OCI-LY3 (cell line): Measurements from ENCODE around the gene COPB2.
"Not testable (repeated sequence)": the region's sequence is repeated elsewhere in the genome, so short reads cannot be mapped to it uniquely, and the experiment has no call there.

Experiments
- H2AFZ ChIP-seq: fragments of 200-600, 300-600 bp; shearing (Covaris generic); 2 replicates; pipeline ENCODE4 v1.6.0; 2014; ENCODE audit warnings: antibody characterized with exemption, low read depth, low read length
- H3K27ac ChIP-seq: fragments of 200-600, 300-600 bp; sonication (generic); 2 replicates; pipeline ENCODE4 v1.5.1; 2014; ENCODE audit warnings: mild to moderate bottlenecking, low read length, moderate library complexity, mixed read lengths
- H3K27me3 ChIP-seq: fragments of 200-600, 300-600 bp; sonication (generic); 2 replicates; pipeline ENCODE4 v1.6.1; 2014; ENCODE audit warnings: low read depth, low read length, mixed read lengths
- H3K36me3 ChIP-seq: fragments of 200-600, 300-600 bp; sonication (generic); replicated peaks from 2 replicates; pipeline ENCODE3; 2014; ENCODE audit warnings: low read depth, low read length, mixed read lengths
- H3K4me1 ChIP-seq: fragments of 300-600, 200-600 bp; sonication (generic); 2 replicates; pipeline ENCODE4 v1.6.1; 2014; ENCODE audit warnings: low read length, mixed read lengths
- H3K4me2 ChIP-seq: fragments of 200-600, 300-600 bp; sonication (generic); 2 replicates; pipeline ENCODE4 v1.6.1; 2014; ENCODE audit warnings: low read length, mixed read lengths
- H3K4me3 ChIP-seq: fragments of 300-600, 200-600 bp; sonication (generic); 2 replicates; pipeline ENCODE4 v1.5.1; 2014; ENCODE audit warnings: antibody characterized with exemption, mild to moderate bottlenecking, low read length, moderate library complexity
- H3K79me2 ChIP-seq: fragments of 300-600, 200-600 bp; shearing (Covaris generic); 2 replicates; pipeline ENCODE4 v1.6.1; 2014; ENCODE audit warnings: mild to moderate bottlenecking, low read length, mixed read lengths
- H3K9ac ChIP-seq: fragments of 300-600, 200-600 bp; shearing (Covaris generic); 2 replicates; pipeline ENCODE4 v1.6.0; 2014; ENCODE audit warnings: mild to moderate bottlenecking, low read length, moderate library complexity
- H3K9me3 ChIP-seq: fragments of 200-600, 300-600 bp; shearing (Covaris generic); 2 replicates; pipeline ENCODE4 v1.6.1; 2014; ENCODE audit warnings: low read length, mixed read lengths; ENCODE audit not compliant: insufficient read depth
- H4K20me1 ChIP-seq: fragments of 200-600, 300-600 bp; sonication (generic); 2 replicates; pipeline ENCODE4 v1.6.1; 2016; ENCODE audit warnings: low read length, mixed read lengths; ENCODE audit not compliant: insufficient read depth
- EZH2phosphoT487 ChIP-seq: fragments of 200-600 bp; shearing (Covaris generic); IDR thresholded peaks from 2 replicates; pipeline ENCODE4 v1.6.1; 2018; ENCODE audit warnings: antibody characterized with exemption, mixed run types, low read depth
- TF ChIP-seq, protein P1 (sequence below): fragments of 200-600, 300-600 bp; sonication (generic); IDR thresholded peaks from 2 replicates; pipeline ENCODE4 v1.5.1; 2014; ENCODE audit warnings: antibody characterized with exemption, low read length, low read depth

Gene COPB2

DNA sequence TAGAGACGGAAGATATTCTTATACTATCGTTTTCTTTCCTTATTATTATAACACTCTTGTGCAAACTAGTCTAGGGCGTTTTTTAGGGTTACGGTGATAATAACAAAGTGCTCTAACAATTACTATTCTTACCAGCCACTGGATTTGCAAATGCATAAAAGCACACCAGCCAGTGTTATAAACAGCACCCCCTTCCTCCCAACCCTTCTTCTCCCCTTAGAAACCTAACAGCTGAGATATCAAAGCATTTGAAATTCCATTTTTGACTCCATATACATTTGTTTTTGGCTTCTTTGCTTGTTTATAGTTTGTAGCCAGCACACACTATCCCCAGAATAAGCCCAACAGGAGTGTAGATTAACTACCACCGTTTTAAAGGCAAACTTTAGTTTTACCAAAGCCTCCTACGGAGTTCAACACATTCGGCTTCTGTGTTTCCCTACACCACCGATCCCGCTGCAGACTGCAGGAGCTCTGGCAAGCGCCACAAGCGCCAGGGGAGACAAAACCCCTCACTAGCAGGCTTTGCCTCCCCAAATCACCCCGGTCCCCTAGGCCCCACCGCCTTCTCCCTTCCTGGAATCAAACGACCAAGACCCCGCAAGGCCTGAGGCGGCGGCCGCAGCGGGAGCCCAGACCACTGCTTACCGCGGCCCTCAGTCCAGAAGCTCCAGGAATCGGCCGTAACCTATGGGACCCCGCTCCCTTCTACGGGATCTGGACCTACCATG, 461 bp downstream of the COPB2 start:
- Histone ChIP-seq H3K79me2 (peaks cover 74% of the 10 kb centered on the region), H3K4me2 (peak overlapping the region; percentile 73), H3K4me1 (peaks cover 12% of the 10 kb centered on the region; the same call in 1 of the 2 replicates), H3K27ac (peak overlapping the region; percentile 41), H3K27me3 (no peaks in the 10 kb centered on the region), H3K36me3 (peaks cover 3% of the 10 kb centered on the region), H4K20me1 (peaks cover 26% of the 10 kb centered on the region), H2AFZ (0 out of 2 replicates have a peak overlapping the region, but pooled peaks have one; percentile 62), H3K9ac (peak overlapping the region; percentile 89), H3K4me3 (peak overlapping the region; percentile 93), H3K9me3 (no peaks in the 10 kb centered on the region)
- TF ChIP-seq, protein P1, sequence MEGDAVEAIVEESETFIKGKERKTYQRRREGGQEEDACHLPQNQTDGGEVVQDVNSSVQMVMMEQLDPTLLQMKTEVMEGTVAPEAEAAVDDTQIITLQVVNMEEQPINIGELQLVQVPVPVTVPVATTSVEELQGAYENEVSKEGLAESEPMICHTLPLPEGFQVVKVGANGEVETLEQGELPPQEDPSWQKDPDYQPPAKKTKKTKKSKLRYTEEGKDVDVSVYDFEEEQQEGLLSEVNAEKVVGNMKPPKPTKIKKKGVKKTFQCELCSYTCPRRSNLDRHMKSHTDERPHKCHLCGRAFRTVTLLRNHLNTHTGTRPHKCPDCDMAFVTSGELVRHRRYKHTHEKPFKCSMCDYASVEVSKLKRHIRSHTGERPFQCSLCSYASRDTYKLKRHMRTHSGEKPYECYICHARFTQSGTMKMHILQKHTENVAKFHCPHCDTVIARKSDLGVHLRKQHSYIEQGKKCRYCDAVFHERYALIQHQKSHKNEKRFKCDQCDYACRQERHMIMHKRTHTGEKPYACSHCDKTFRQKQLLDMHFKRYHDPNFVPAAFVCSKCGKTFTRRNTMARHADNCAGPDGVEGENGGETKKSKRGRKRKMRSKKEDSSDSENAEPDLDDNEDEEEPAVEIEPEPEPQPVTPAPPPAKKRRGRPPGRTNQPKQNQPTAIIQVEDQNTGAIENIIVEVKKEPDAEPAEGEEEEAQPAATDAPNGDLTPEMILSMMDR: no peak
- TF ChIP-seq EZH2phosphoT487: no peak

DNA sequence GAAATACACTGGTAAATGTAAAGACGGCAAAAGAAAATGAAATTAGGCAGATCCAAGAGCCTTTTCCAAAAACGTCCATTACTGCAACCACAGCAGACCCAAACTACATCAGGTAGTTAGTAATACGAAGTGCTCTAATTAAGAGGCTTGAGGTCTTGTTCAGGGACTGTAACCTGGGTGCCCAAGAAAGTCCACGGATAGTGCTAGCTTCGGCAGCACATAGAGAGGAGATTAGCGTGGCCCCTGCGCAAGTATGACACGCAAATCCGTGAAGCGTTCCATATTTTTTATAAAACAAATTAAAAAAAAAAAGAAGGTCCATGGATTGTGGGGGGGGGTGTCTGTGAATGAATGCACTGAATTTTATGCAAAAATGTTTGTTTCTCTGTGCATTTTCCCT, 1.4 kb downstream of the COPB2 start:
- Histone ChIP-seq H3K4me1 (peaks cover 12% of the 10 kb centered on the region; the same call in 1 of the 2 replicates), H3K9ac (0 out of 2 replicates have a peak overlapping the region, but pooled peaks have one; percentile 89), H4K20me1 (peaks cover 33% of the 10 kb centered on the region), H3K4me3 (peak overlapping the region; percentile 93), H3K4me2 (peak overlapping the region; percentile 73), H3K9me3 (no peaks in the 10 kb centered on the region), H3K27ac (no peak overlapping the region), H2AFZ (no peak overlapping the region), H3K36me3 (peaks cover 7% of the 10 kb centered on the region), H3K79me2 (peaks cover 81% of the 10 kb centered on the region), H3K27me3 (no peaks in the 10 kb centered on the region)
- no peak for TF ChIP-seq EZH2phosphoT487
- TF ChIP-seq, protein P1: no peak

DNA sequence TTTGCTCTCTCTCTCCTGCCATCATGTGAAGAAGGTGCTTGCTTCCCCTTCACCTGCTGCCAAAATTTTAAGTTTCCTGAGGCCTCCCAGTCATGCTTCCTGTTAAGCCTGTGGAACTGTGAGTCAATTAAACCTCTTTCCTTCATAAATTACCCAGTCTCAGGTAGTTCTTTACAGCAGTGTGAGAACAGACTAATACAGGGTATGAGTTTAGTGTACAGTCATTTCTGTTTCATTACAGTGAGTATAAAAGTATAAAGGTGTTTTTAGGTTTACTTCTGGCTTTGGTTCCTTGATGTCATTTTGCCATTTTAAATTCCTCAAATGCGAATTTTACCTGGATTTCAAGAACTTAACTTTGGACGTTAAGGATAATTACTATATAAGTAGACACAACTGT, 7.2 kb downstream of the COPB2 start:
- H2AFZ ChIP-seq, H3K9ac ChIP-seq, H3K4me2 ChIP-seq, H3K27ac ChIP-seq, H3K27me3 ChIP-seq, H3K4me3 ChIP-seq, H3K4me1 ChIP-seq, H3K9me3 ChIP-seq: not testable (repeated sequence)
- peaks cover 43% of the 10 kb centered on the region for H3K36me3 ChIP-seq
- H4K20me1 ChIP-seq: peaks cover 38% of the 10 kb centered on the region
- H3K79me2 ChIP-seq: peaks cover 64% of the 10 kb centered on the region

DNA sequence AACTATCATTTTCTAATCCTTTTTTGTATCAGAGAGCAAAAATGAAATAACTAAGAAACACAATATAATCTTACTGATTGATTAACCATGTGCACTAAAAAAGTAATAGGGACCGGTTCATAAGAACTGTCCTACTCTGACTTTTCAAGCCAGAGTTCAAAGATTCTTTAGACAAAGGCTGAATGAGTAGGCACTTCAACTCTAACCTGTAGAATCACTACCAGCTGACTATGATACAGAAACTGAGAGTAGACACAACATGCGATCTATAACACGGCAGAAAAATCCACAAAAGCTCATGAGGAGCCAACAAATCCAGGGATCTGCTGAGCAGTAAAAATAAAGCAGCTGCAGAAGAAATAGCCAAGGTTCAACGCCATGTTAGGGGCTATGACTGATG, 8.9 kb downstream of the COPB2 start:
- Histone ChIP-seq H3K4me3 (no peak overlapping the region), H3K9me3 (no peaks in the 10 kb centered on the region), H3K9ac (no peak overlapping the region), H3K79me2 (peaks cover 47% of the 10 kb centered on the region), H4K20me1 (peaks cover 31% of the 10 kb centered on the region), H3K4me2 (no peak overlapping the region), H3K4me1 (no peaks in the 10 kb centered on the region), H3K27ac (no peak overlapping the region), H3K36me3 (peaks cover 47% of the 10 kb centered on the region), H2AFZ (no peak overlapping the region), H3K27me3 (no peaks in the 10 kb centered on the region)
- TF ChIP-seq, protein P1: no peak
- TF ChIP-seq EZH2phosphoT487: no peak
